WTC11 (cell line): ENCODE measurements around the gene AJM1. TPM values are rescaled to one million over a fixed set of nuclear protein-coding genes. Genes with fewer than 3 reads are reported as not detected.
A peak's percentile ranks its signal among the peaks of the same experiment; 100 is the strongest.
"Not testable (repeated sequence)": the region's sequence is repeated elsewhere in the genome, so short reads cannot be mapped to it uniquely, and the experiment has no call there.

Source experiments
- ATAC-seq: fragments of 200-7000 bp; cut with Tn5 transposase; 2 replicates; pipeline ENCODE4 v1.10.0; 2021; ENCODE audit warnings: mild to moderate bottlenecking, moderate library complexity
- CTCF ChIA-PET: fragments of 300-600 bp; sonication (Branson Sonifier 250); formaldehyde crosslinking; loops from one replicate; lab custom pipeline; 2021; ENCODE audit warnings: antibody characterized with exemption; lab: Charles Lee
- POLR2A ChIA-PET: fragments of 350-600 bp; sonication (Branson Sonifier 250); formaldehyde crosslinking; loops from one replicate; lab custom pipeline; 2021; ENCODE audit warnings: antibody characterized with exemption; lab: Charles Lee
- DNase-seq: peaks from one replicate; pipeline ENCODE4 v3.0.0; 2021; ENCODE audit warnings: low spot score
- H3K27ac Mint-ChIP-seq: 2 replicates; pipeline ENCODE4 v1.8.0; 2021; ENCODE audit warnings: mixed read lengths
- H3K27me3 Mint-ChIP-seq: 2 replicates; pipeline ENCODE4 v1.8.0; 2021; ENCODE audit warnings: low read depth, mild to moderate bottlenecking, moderate library complexity, mixed read lengths
- H3K36me3 Mint-ChIP-seq: 2 replicates; pipeline ENCODE4 v1.8.0; 2021; ENCODE audit warnings: mixed read lengths
- H3K4me1 Mint-ChIP-seq: 2 replicates; pipeline ENCODE4 v1.8.0; 2022; ENCODE audit warnings: mixed read lengths
- H3K4me3 Mint-ChIP-seq: 2 replicates; pipeline ENCODE4 v1.8.0; 2021; ENCODE audit warnings: mild to moderate bottlenecking, moderate library complexity, mixed read lengths
- H3K9me3 Mint-ChIP-seq: 2 replicates; pipeline ENCODE4 v1.8.0; 2021; ENCODE audit warnings: mixed read lengths
- ATF1 ChIP-seq: sonication (generic); formaldehyde crosslinking; IDR thresholded peaks from 2 replicates; pipeline ENCODE4 v1.8.1; 2023; ENCODE audit warnings: mild to moderate bottlenecking, moderate library complexity, missing genetic modification reagents
- EMX1 ChIP-seq: fragments of 250-450 bp; sonication (Bioruptor Pico); IDR thresholded peaks from 2 replicates; pipeline ENCODE4 v1.8.0; 2021; ENCODE audit warnings: mild to moderate bottlenecking
- FOXP1 ChIP-seq: sonication (generic); formaldehyde crosslinking; IDR thresholded peaks from 2 replicates; pipeline ENCODE4 v1.8.0; 2022; ENCODE audit warnings: missing genetic modification reagents, mild to moderate bottlenecking, moderate library complexity, borderline replicate concordance
- GABPB1 ChIP-seq: sonication (generic); formaldehyde crosslinking; IDR thresholded peaks from 2 replicates; pipeline ENCODE4 v1.8.1; 2023; ENCODE audit warnings: mild to moderate bottlenecking, missing genetic modification reagents
- MAX ChIP-seq: sonication (generic); formaldehyde crosslinking; IDR thresholded peaks from 2 replicates; pipeline ENCODE4 v1.8.0; 2022; ENCODE audit warnings: mild to moderate bottlenecking, missing genetic modification reagents
- MYBL2 ChIP-seq: sonication (generic); formaldehyde crosslinking; IDR thresholded peaks from 2 replicates; pipeline ENCODE4 v1.8.1; 2023; ENCODE audit warnings: mild to moderate bottlenecking, moderate library complexity, missing genetic modification reagents
- NFYB ChIP-seq: sonication (generic); formaldehyde crosslinking; conservative IDR thresholded peaks from 2 replicates; pipeline ENCODE4 v1.8.0; 2022; ENCODE audit warnings: low read depth, missing genetic modification reagents
- NR2C2 ChIP-seq: sonication (generic); formaldehyde crosslinking; IDR thresholded peaks from 2 replicates; pipeline ENCODE4 v1.8.0; 2022; ENCODE audit warnings: mild to moderate bottlenecking, missing genetic modification reagents
- RELA ChIP-seq: sonication (generic); formaldehyde crosslinking; IDR thresholded peaks from 2 replicates; pipeline ENCODE4 v1.8.1; 2022; ENCODE audit warnings: missing genetic modification reagents, mild to moderate bottlenecking, borderline replicate concordance
- SMAD3 ChIP-seq: sonication (generic); formaldehyde crosslinking; IDR thresholded peaks from 2 replicates; pipeline ENCODE4 v1.8.0; 2022; ENCODE audit warnings: missing genetic modification reagents, mild to moderate bottlenecking, borderline replicate concordance
- ZNF219 ChIP-seq: sonication (generic); formaldehyde crosslinking; IDR thresholded peaks from 2 replicates; pipeline ENCODE4 v1.8.0; 2023; ENCODE audit warnings: missing genetic modification reagents, mild to moderate bottlenecking, borderline replicate concordance
- ZNF317 ChIP-seq: sonication (generic); formaldehyde crosslinking; IDR thresholded peaks from 2 replicates; pipeline ENCODE4 v1.8.1; 2023; ENCODE audit warnings: low read depth, mild to moderate bottlenecking, moderate library complexity, missing genetic modification reagents, borderline replicate concordance
- ZNF423 ChIP-seq: fragments of 250-450 bp; sonication (Bioruptor Pico); IDR thresholded peaks from 2 replicates; pipeline ENCODE4 v2.1.2; 2022; ENCODE audit warnings: mild to moderate bottlenecking, moderate library complexity
- ZSCAN18 ChIP-seq: fragments of 250-450 bp; sonication (Bioruptor Pico); IDR thresholded peaks from 2 replicates; pipeline ENCODE4 v2.1.2; 2022; ENCODE audit warnings: mild to moderate bottlenecking, moderate library complexity
- total RNA-seq: library from RNA; stranded (reverse); gene quantifications from 3 replicates; pipeline ENCODE4 v1.2.3, GENCODE V29; 2021
- TF ChIP-seq, protein P1 (sequence below): sonication (generic); formaldehyde crosslinking; IDR thresholded peaks from 2 replicates; pipeline ENCODE4 v1.8.1; 2023; ENCODE audit warnings: mild to moderate bottlenecking, missing genetic modification reagents
- TF ChIP-seq, protein P2 (sequence below): sonication (generic); formaldehyde crosslinking; IDR thresholded peaks from 2 replicates; pipeline ENCODE4 v1.8.1; 2023; ENCODE audit warnings: mild to moderate bottlenecking, missing genetic modification reagents, moderate library complexity
- TF ChIP-seq, protein P3 (sequence below): sonication (generic); formaldehyde crosslinking; IDR thresholded peaks from 2 replicates; pipeline ENCODE4 v1.8.0; 2022; ENCODE audit warnings: mild to moderate bottlenecking, missing genetic modification reagents

Gene AJM1
- total RNA-seq, 1 experiment from 2014 or later, result 1.6 TPM

- no peaks in the 10 kb centered on the region for H3K9me3 Mint-ChIP-seq
- peaks cover 12% of the 10 kb centered on the region for H3K27me3 Mint-ChIP-seq
- no peak overlapping the region for H3K27ac Mint-ChIP-seq
- H3K36me3 Mint-ChIP-seq, result no peaks in the 10 kb centered on the region
- H3K4me1 Mint-ChIP-seq, result peaks cover 2% of the 10 kb centered on the region; the same call in 1 of the 2 replicates
- no peak overlapping the region for H3K4me3 Mint-ChIP-seq
- POLR2A ChIA-PET, result no interaction called here
- ATAC-seq (no peak), DNase-seq (no peak)
- CTCF ChIA-PET, result interaction anchor here (0.7 to 1.3 kb wide), 4 partner anchors 36 to 186 kb away, joined by 3 to 6 read pairs (median 4); no protein-coding TSS in a partner anchor
- TF ChIP-seq RELA (CRISPR knock-in tag) (no peak), EMX1 (CRISPR knock-in tag) (no peak), MYBL2 (CRISPR knock-in tag) (no peak), SMAD3 (no peak), FOXP1 (CRISPR knock-in tag) (no peak)
Measured at GRCh38 chr9:136881691-136882108, 39.4 kb downstream of the AJM1 start.

DNA sequence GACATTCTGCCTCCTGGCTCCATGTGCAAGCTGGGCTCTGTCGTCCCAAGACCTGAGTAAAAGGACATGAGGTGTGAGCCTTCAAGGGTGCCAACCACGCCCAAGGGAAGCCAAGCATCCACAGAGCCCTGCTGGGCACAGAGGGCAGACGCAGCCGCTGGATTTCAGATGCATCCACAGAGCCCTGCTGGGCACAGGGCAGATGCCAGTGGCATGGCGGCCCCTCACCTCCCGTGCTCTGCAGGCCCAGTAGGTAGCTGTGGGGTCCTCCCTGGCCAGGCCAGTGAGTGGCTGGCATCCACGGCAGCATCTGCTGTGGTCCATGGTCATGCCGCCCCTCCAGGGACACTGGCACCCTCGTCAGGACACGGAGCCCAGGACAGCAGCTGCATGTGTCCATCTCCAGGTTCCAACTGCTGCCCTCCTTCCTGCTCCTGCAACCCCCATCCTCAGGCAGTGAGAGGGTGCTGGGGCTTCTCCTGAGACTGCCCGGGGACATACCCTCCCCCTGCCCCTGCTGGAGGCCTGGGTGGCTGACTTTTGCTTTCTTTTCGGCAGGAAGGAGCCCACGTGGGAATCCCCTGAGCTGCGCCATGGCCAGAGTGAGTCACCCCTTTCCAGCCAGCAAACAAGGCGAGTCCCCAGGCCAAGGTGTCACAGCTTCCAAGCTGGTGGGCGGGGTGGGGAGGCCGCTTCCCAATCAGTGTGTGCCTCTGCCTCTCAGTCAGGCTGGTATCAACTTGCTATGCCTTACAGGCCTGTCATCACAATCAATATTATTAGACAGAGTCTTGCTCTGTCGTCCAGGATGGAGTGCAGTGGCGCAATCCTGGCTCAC is 40.0 kb downstream of the AJM1 start:
- POLR2A ChIA-PET, result no interaction called here
- no peaks in the 10 kb centered on the region for H3K9me3 Mint-ChIP-seq
- TF ChIP-seq NFYB (CRISPR knock-in tag), result no peak
- TF ChIP-seq GABPB1 (CRISPR knock-in tag), result peak; percentile 78
- H3K27ac Mint-ChIP-seq, result no peak overlapping the region
- H3K4me1 Mint-ChIP-seq, result peaks cover 7% of the 10 kb centered on the region
- ATAC-seq, result no peak
- DNase-seq, result no peak
- H3K36me3 Mint-ChIP-seq, result no peaks in the 10 kb centered on the region
- CTCF ChIA-PET, result interaction anchor here (0.7 to 1.3 kb wide), 4 partner anchors 36 to 186 kb away, joined by 3 to 6 read pairs (median 4); no protein-coding TSS in a partner anchor
- H3K4me3 Mint-ChIP-seq, result no peak overlapping the region
- H3K27me3 Mint-ChIP-seq, result peaks cover 8% of the 10 kb centered on the region

GRCh38 chr9:136882947-136883283 is 40.6 kb downstream of the AJM1 start:
- H3K27ac Mint-ChIP-seq, H3K36me3 Mint-ChIP-seq, H3K4me1 Mint-ChIP-seq, POLR2A ChIA-PET, DNase-seq, H3K4me3 Mint-ChIP-seq, H3K9me3 Mint-ChIP-seq, ATAC-seq, CTCF ChIA-PET, H3K27me3 Mint-ChIP-seq: not testable (repeated sequence)

GRCh38 chr9:136883670-136884069 is 41.4 kb downstream of the AJM1 start:
- H3K4me3 Mint-ChIP-seq, CTCF ChIA-PET, H3K27me3 Mint-ChIP-seq: not testable (repeated sequence)

DNA sequence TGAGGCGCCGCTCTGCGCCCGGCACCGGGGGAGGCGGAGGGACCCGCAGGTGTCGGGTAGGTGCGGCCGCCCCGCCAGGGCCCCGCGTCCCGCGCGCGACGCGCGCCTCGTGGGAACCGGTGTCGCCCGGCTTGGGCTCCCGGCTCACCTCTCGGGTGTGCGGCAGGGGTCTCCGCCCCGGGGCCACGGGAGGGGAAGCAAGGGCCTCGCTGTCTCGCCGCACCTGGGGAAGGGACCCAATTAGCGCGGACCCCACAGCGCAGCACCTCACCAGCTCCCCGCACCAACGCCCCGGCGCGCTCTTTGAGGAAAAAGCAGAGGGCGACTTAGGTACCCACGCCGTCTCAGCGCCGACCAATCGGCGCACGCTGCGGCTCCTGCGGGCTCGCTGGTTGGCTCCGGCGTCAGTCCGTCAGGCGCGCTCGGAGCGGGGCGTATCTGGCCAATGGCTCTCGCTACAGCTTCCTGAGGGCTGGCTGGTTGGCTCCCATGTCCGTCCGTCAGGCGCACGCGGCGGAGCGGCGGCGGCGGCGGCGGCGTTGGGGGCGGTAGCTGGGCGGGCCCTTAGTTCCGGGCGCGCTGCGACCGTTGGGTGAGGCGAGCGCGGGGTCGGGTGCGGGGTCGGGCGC is 43.8 kb downstream of the AJM1 start, which contains the start of gene TRAF2:
Gene TRAF2 (plus strand): TSS at position 567 of the 629 bp plus-strand sequence. CDS start 12,225 bp downstream, outside the sequence.
- Mint-ChIP-seq H3K36me3 (no peaks in the 10 kb centered on the region), H3K27ac (peak within 1 kb of the TSS; percentile 60; the same call in 1 of the 2 replicates), H3K4me1 (peaks cover 9% of the 10 kb centered on the region), H3K27me3 (no peaks in the 10 kb centered on the region), H3K9me3 (no peaks in the 10 kb centered on the region), H3K4me3 (peak within 1 kb of the TSS; percentile 76)
- CTCF ChIA-PET, result interaction anchor here (0.5 to 2.9 kb wide), 12 partner anchors 39 to 265 kb away, joined by 3 to 16 read pairs (median 4); partner anchors contain the start of genes AJM1 and SAPCD2
- peak; percentile 98 for DNase-seq
- POLR2A ChIA-PET, result interaction anchor here (0.8 to 1.3 kb wide), 2 partner anchors 16 to 39 kb away, joined by 3 to 4 read pairs; no protein-coding TSS in a partner anchor
- peak; percentile 97 for ATAC-seq
- TF ChIP-seq NR2C2 (CRISPR knock-in tag) (no peak), ZNF317 (CRISPR knock-in tag) (no peak), ZSCAN18 (CRISPR knock-in tag) (no peak), ATF1 (no peak), ZNF423 (CRISPR knock-in tag) (no peak), ZNF219 (CRISPR knock-in tag) (0 out of 2 replicates have a peak, but pooled peaks have one; percentile 22), MAX (CRISPR knock-in tag) (peak; percentile 80)
- TF ChIP-seq, protein P1, sequence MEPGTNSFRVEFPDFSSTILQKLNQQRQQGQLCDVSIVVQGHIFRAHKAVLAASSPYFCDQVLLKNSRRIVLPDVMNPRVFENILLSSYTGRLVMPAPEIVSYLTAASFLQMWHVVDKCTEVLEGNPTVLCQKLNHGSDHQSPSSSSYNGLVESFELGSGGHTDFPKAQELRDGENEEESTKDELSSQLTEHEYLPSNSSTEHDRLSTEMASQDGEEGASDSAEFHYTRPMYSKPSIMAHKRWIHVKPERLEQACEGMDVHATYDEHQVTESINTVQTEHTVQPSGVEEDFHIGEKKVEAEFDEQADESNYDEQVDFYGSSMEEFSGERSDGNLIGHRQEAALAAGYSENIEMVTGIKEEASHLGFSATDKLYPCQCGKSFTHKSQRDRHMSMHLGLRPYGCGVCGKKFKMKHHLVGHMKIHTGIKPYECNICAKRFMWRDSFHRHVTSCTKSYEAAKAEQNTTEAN (CRISPR knock-in tag), result no peak; the same call in 1 of the 2 replicates
- TF ChIP-seq, protein P2, sequence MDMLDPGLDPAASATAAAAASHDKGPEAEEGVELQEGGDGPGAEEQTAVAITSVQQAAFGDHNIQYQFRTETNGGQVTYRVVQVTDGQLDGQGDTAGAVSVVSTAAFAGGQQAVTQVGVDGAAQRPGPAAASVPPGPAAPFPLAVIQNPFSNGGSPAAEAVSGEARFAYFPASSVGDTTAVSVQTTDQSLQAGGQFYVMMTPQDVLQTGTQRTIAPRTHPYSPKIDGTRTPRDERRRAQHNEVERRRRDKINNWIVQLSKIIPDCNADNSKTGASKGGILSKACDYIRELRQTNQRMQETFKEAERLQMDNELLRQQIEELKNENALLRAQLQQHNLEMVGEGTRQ (CRISPR knock-in tag), result peak; percentile 62
- TF ChIP-seq, protein P3, sequence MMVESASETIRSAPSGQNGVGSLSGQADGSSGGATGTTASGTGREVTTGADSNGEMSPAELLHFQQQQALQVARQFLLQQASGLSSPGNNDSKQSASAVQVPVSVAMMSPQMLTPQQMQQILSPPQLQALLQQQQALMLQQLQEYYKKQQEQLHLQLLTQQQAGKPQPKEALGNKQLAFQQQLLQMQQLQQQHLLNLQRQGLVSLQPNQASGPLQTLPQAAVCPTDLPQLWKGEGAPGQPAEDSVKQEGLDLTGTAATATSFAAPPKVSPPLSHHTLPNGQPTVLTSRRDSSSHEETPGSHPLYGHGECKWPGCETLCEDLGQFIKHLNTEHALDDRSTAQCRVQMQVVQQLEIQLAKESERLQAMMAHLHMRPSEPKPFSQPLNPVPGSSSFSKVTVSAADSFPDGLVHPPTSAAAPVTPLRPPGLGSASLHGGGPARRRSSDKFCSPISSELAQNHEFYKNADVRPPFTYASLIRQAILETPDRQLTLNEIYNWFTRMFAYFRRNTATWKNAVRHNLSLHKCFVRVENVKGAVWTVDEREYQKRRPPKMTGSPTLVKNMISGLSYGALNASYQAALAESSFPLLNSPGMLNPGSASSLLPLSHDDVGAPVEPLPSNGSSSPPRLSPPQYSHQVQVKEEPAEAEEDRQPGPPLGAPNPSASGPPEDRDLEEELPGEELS (CRISPR knock-in tag), result peak; percentile 25; the same call in 1 of the 2 replicates

More at GRCh38 chr9:136883670-136884069, 41.4 kb downstream of the AJM1 start:
- DNase-seq, H3K36me3 Mint-ChIP-seq, POLR2A ChIA-PET, H3K9me3 Mint-ChIP-seq, ATAC-seq, H3K27ac Mint-ChIP-seq, H3K4me1 Mint-ChIP-seq: not testable (repeated sequence)
